GM20000 (cell line): ENCODE data around the gene TMEM154.

Experiments used
- DNase-seq: peaks from one replicate; pipeline ENCODE4 v3.0.0; 2012; ENCODE audit warnings: low spot score
- CTCF ChIP-seq: IDR thresholded peaks from 2 replicates; pipeline ENCODE4 v1.5.1; 2012; ENCODE audit warnings: mild to moderate bottlenecking, control low read depth; ENCODE audit errors: extremely low read depth, missing control alignments

Gene TMEM154

GRCh38 chr4:152577708-152578396 lies 101.9 kb downstream of the TMEM154 start:
- TF ChIP-seq CTCF: no peak

GRCh38 chr4:152575533-152575932 lies 104.3 kb downstream of the TMEM154 start:
- DNase-seq: no peak
- no peak for TF ChIP-seq CTCF

More at GRCh38 chr4:152577708-152578396, 101.9 kb downstream of the TMEM154 start:
- DNase-seq: no peak

GRCh38 chr4:152573861-152574260 lies 105.9 kb downstream of the TMEM154 start:
- no peak for TF ChIP-seq CTCF
- no peak for DNase-seq

GRCh38 chr4:152572417-152573086 lies 107.2 kb downstream of the TMEM154 start:
- no peak for DNase-seq

GRCh38 chr4:152571770-152572169 lies 108.0 kb downstream of the TMEM154 start:
- no peak for DNase-seq
- TF ChIP-seq CTCF: no peak

More at GRCh38 chr4:152572417-152573086, 107.2 kb downstream of the TMEM154 start:
- no peak for TF ChIP-seq CTCF

GRCh38 chr4:152571296-152571695 lies 108.5 kb downstream of the TMEM154 start:
- TF ChIP-seq CTCF: no peak

More at GRCh38 chr4:152571296-152571695, 108.5 kb downstream of the TMEM154 start:
- no peak for DNase-seq
